B cell (primary cell): ENCODE results near the gene GSDME. TPM values are rescaled to one million over a fixed set of nuclear protein-coding genes. Genes with fewer than 3 reads are reported as not detected.

Experiments used
- ATAC-seq: fragments of 200-7000 bp; cut with Tn5 transposase; one replicate; pipeline ENCODE4 v1.10.0; 2021; ENCODE audit warnings: low read depth, mild to moderate bottlenecking, moderate number of reproducible peaks, moderate library complexity
- CTCF ChIA-PET: fragments of 350-600 bp; sonication (Branson Sonifier 250); formaldehyde crosslinking; loops from one replicate; lab custom pipeline; 2021; ENCODE audit warnings: antibody characterized with exemption, inconsistent platforms; lab: Charles Lee
- POLR2A ChIA-PET: fragments of 350-600 bp; sonication (Branson Sonifier 250); formaldehyde crosslinking; loops from one replicate; lab custom pipeline; 2021; ENCODE audit warnings: antibody characterized with exemption; lab: Charles Lee
- DNase-seq: peaks from one replicate; pipeline ENCODE4 v3.0.0; 2013
- H2AFZ ChIP-seq: 2 replicates; pipeline ENCODE4 v1.6.1; 2012; ENCODE audit warnings: mild to moderate bottlenecking, low read depth, low read length; ENCODE audit not compliant: insufficient read depth, poor library complexity, severe bottlenecking
- H3K27ac ChIP-seq, 2 donors: 1 replicate in 1 of 2; 2 replicates in 1 of 2; pipeline ENCODE4 v1.5.1; 2012 to 2013; ENCODE audit warnings: low read length in 2 of 2, mild to moderate bottlenecking in 2 of 2, moderate library complexity in 1 of 2
- H3K27me3 ChIP-seq, 4 experiments: fragments of 200-600 bp in 1 of 4; sonication (generic) in 1 of 4; replicated peaks in 1 of 4; 1 replicate in 2 of 4; 2 replicates in 2 of 4; pipeline versions ENCODE4 v1.6.1 to v1.7.0; 2013 to 2016; ENCODE audit warnings: low read length in 3 of 4, mild to moderate bottlenecking in 2 of 4, mixed read lengths in 1 of 4, moderate library complexity in 1 of 4; ENCODE audit not compliant: insufficient read depth in 4 of 4, control insufficient read depth in 3 of 4; ENCODE audit errors: control extremely low read depth in 1 of 4
- H3K36me3 ChIP-seq, 2 experiments: replicated peaks in 1 of 2; 1 replicate in 1 of 2; 2 replicates in 1 of 2; pipeline versions ENCODE4 v1.6.1 to v1.7.1; 2013; ENCODE audit warnings: low read length in 1 of 2; ENCODE audit not compliant: insufficient read depth in 2 of 2, control insufficient read depth in 1 of 2; ENCODE audit errors: control extremely low read depth in 1 of 2, extremely low read depth in 1 of 2
- H3K4me1 ChIP-seq, 2 donors: fragments of 200-600 bp in 1 of 2; sonication (generic) in 1 of 2; 1 replicate in 1 of 2; 2 replicates in 1 of 2; pipeline versions ENCODE4 v1.5.1 to v1.6.1; 2013 to 2017; ENCODE audit warnings: low read length in 2 of 2; ENCODE audit not compliant: control insufficient read depth in 2 of 2, insufficient read depth in 2 of 2
- H3K4me2 ChIP-seq: replicated peaks from 2 replicates; pipeline ENCODE3; 2012; ENCODE audit warnings: mild to moderate bottlenecking, low read depth, low read length; ENCODE audit not compliant: poor library complexity, severe bottlenecking
- H3K4me3 ChIP-seq, 5 experiments: fragments of 200-600 bp in 1 of 5; sonication (generic) in 1 of 5; 1 replicate in 3 of 5; 2 replicates in 2 of 5; pipeline versions ENCODE4 v1.5.1 to v1.7.0; 2011 to 2016; ENCODE audit warnings: low read length in 4 of 5, mild to moderate bottlenecking in 4 of 5, low read depth in 2 of 5, control low read depth in 1 of 5, moderate library complexity in 1 of 5; ENCODE audit not compliant: insufficient read depth in 1 of 5; ENCODE audit errors: control extremely low read depth in 1 of 5, extremely low read depth in 1 of 5
- H3K79me2 ChIP-seq: fragments of 200-600 bp; sonication (generic); one replicate; pipeline ENCODE4 v1.6.0; 2016; ENCODE audit warnings: low read length; ENCODE audit not compliant: control insufficient read depth, insufficient read depth
- H3K9ac ChIP-seq: fragments of 200-600 bp; sonication (generic); 2 replicates; pipeline ENCODE4 v1.6.1; 2017; ENCODE audit warnings: mild to moderate bottlenecking, low read length, moderate library complexity
- H3K9me3 ChIP-seq, 3 donors: one replicate each; pipeline versions ENCODE4 v1.6.1 to v1.7.1; 2013; ENCODE audit warnings: low read length in 2 of 3; ENCODE audit not compliant: control insufficient read depth in 2 of 3, insufficient read depth in 1 of 3; ENCODE audit errors: control extremely low read depth in 1 of 3
- H4K20me1 ChIP-seq: 2 replicates; pipeline ENCODE4 v1.6.0; 2012; ENCODE audit warnings: mild to moderate bottlenecking, low read length; ENCODE audit not compliant: insufficient read depth, control insufficient read depth, poor library complexity, severe bottlenecking
- H3K27ac Mint-ChIP-seq: one replicate; pipeline ENCODE4 v1.8.0; 2021; ENCODE audit warnings: mixed read lengths
- H3K27me3 Mint-ChIP-seq: one replicate; pipeline ENCODE4 v1.8.0; 2021; ENCODE audit warnings: mixed read lengths
- H3K4me1 Mint-ChIP-seq: one replicate; pipeline ENCODE4 v1.8.0; 2021; ENCODE audit warnings: mixed read lengths
- H3K4me3 Mint-ChIP-seq: one replicate; pipeline ENCODE4 v1.8.0; 2021; ENCODE audit warnings: mixed read lengths
- H3K9me3 Mint-ChIP-seq: one replicate; pipeline ENCODE4 v1.8.0; 2022; ENCODE audit warnings: mixed read lengths; ENCODE audit not compliant: insufficient read depth
- CTCF ChIP-seq: fragments of 200-600 bp; IDR thresholded peaks from one replicate; pipeline ENCODE4 v1.8.0; 2022; ENCODE audit warnings: antibody characterized with exemption, mild to moderate bottlenecking
- EZH2 ChIP-seq: IDR thresholded peaks from 2 replicates; pipeline ENCODE4 v1.6.1; 2012; ENCODE audit warnings: borderline replicate concordance, low read depth, mild to moderate bottlenecking, moderate library complexity, low read length; ENCODE audit not compliant: insufficient read depth, poor library complexity, severe bottlenecking
- WGBS: methylation state at CpG from one replicate; pipeline ENCODE4 v1.1.5; 2013; ENCODE audit warnings: missing lambda C conversion rate; ENCODE audit not compliant: insufficient coverage; 5-methylcytosine and 5-hydroxymethylcytosine counted together
- intact Hi-C: fragments of 100-400 bp; cut with micrococcal nuclease; formaldehyde crosslinking; loops from one replicate; pipeline ENCODE4 v1.10.0; 2022
- polyA plus RNA-seq: library from polyadenylated mRNA; depleted of rRNA; stranded (reverse); fragments of >200 nt; gene quantifications from 2 replicates; pipeline ENCODE4 v1.2.3, GENCODE V29; 2012
- total RNA-seq, 2 donors: library from RNA; stranded (reverse); fragments of 120-200 nt in 1 of 2; gene quantifications; 1 replicate in 1 of 2; 2 replicates in 1 of 2; pipeline versions ENCODE4 v1.2.3 to v1.2.4, GENCODE V29; 2013 to 2022

The GSDME gene
- total and polyA plus RNA-seq, 2 donors (not counting 1 experiment from before 2014, with no cell fraction given) = 7.0 to 11.9 TPM

GRCh38 chr7:24769851-24770250 lies 12.6 kb upstream of the GSDME start:
- CTCF ChIA-PET = no interaction called here
- intact Hi-C loops = no loop called here
- Histone ChIP-seq H3K79me2 (no peaks in the 10 kb centered on the region), H4K20me1 (no peaks in the 10 kb centered on the region), H3K4me1 (no peaks in the 10 kb centered on the region), H3K27me3 (peaks cover 0 to 10% (median 4%) of the 10 kb centered on the region in 4 experiments), H3K9me3 (peaks cover 0 to 6% (median 0%) of the 10 kb centered on the region in 3 donors), H3K4me2 (no peak overlapping the region), H2AFZ (no peak overlapping the region), H3K27ac (no peak overlapping the region), H3K9ac (no peak overlapping the region), H3K4me3 (no peak overlapping the region), H3K36me3 (no peaks in the 10 kb centered on the region)
- POLR2A ChIA-PET = no interaction called here
- WGBS = no CpG with 5 or more reads among the region's 2 CpGs
- TF ChIP-seq EZH2 (no peak), CTCF (no peak)
- ATAC-seq (no peak), DNase-seq (no peak)
- Mint-ChIP-seq H3K9me3 (peaks cover 6% of the 10 kb centered on the region), H3K4me3 (no peak overlapping the region), H3K27ac (no peak overlapping the region), H3K4me1 (peaks cover 5% of the 10 kb centered on the region), H3K27me3 (peaks cover 20% of the 10 kb centered on the region)

DNA sequence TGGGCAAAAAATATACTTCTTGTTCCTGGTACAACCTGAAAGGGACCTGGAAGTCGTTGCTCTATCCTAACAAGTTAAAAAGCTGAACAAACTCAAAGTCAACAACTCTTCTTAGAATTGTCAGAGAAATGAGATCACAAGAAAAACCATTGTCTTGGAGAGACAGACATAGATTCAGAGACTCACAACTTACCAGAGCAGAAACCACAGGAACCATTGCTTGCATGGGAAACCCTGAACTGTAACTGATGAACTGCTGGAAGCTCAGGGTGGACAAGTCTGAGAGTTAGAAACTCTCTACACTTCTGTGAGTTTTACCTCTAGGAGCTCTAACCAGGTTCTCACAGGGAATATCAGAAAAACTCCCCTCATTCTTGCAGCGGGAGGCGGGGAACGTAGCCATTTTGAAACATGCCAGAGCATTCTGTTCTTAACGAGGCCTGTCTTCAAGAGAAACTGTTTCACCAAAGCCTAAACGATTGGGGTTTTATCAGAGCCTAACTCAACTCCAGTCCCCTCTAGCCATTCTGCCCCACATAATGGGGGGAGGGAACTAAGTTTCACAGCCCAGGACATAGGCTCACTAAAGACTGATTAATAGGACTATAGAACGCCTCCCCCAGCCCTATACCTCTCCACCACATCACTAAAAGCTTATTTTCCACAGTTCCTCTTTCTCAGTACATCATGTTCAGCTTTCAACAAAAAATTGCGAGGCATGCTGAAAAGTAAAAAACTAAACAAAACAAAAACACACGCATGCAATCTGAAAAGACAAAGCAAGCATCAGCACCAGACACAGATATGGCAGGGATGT lies 12.0 kb upstream of the GSDME start:
- no peak for ATAC-seq
- CTCF ChIA-PET = no interaction called here
- H3K27ac Mint-ChIP-seq = no peak overlapping the region

More for the DNA sequence above, 12.0 kb upstream of the GSDME start:
- TF ChIP-seq EZH2 (no peak), CTCF (no peak)
- Histone ChIP-seq H4K20me1 (no peaks in the 10 kb centered on the region), H3K27me3 (peaks cover 0 to 10% (median 6%) of the 10 kb centered on the region in 4 experiments), H3K9ac (no peak overlapping the region), H3K27ac (no peak overlapping the region), H3K36me3 (no peaks in the 10 kb centered on the region), H3K4me1 (no peaks in the 10 kb centered on the region), H3K4me2 (no peak overlapping the region), H3K4me3 (no peak overlapping the region), H3K79me2 (no peaks in the 10 kb centered on the region), H2AFZ (no peak overlapping the region), H3K9me3 (peaks cover 0 to 6% (median 0%) of the 10 kb centered on the region in 3 donors)
- Mint-ChIP-seq H3K27me3 (peaks cover 26% of the 10 kb centered on the region), H3K9me3 (peaks cover 6% of the 10 kb centered on the region), H3K4me3 (no peak overlapping the region), H3K4me1 (peaks cover 5% of the 10 kb centered on the region)
- POLR2A ChIA-PET = no interaction called here
- WGBS = 18% methylated on average over 2 of the region's 9 CpGs
- no peak for DNase-seq
- intact Hi-C loops = no loop called here
